HK-2 (cell line): ENCODE results near the gene SUDS3.
"Not testable (repeated sequence)": the region's sequence is repeated elsewhere in the genome, so short reads cannot be mapped to it uniquely, and the experiment has no call there.

Experiments used
- DNase-seq: peaks from one replicate; pipeline ENCODE4 v3.0.0-alpha.2; 2018; ENCODE audit not compliant: unreplicated experiment

The SUDS3 gene

GRCh38 chr12:118397708-118398440 is 21.5 kb downstream of the SUDS3 start:
- DNase-seq: no peak

GRCh38 chr12:118398524-118398923 is 22.2 kb downstream of the SUDS3 start:
- no peak for DNase-seq

GRCh38 chr12:118398940-118399339 is 22.6 kb downstream of the SUDS3 start:
- no peak for DNase-seq

- DNase-seq: peak; percentile 12
Observed at GRCh38 chr12:118402251-118402650, 25.9 kb downstream of the SUDS3 start.

GRCh38 chr12:118404876-118405521 is 28.6 kb downstream of the SUDS3 start:
- peak; percentile 11 for DNase-seq

- not testable (repeated sequence) for DNase-seq
Observed at GRCh38 chr12:118408241-118408640, 31.9 kb downstream of the SUDS3 start.

GRCh38 chr12:118409834-118410233 is 33.5 kb downstream of the SUDS3 start:
- DNase-seq: no peak

- DNase-seq: no peak
Observed at GRCh38 chr12:118417942-118418341, 41.6 kb downstream of the SUDS3 start.

GRCh38 chr12:118418385-118419057 is 42.2 kb downstream of the SUDS3 start:
- DNase-seq: no peak

- no peak for DNase-seq
Observed at GRCh38 chr12:118420673-118421072, 44.3 kb downstream of the SUDS3 start.

- no peak for DNase-seq
Observed at GRCh38 chr12:118424884-118425283, 48.5 kb downstream of the SUDS3 start.

- DNase-seq: no peak
Observed at GRCh38 chr12:118425364-118425763, 49.0 kb downstream of the SUDS3 start.

GRCh38 chr12:118427819-118428218 is 51.5 kb downstream of the SUDS3 start:
- no peak for DNase-seq

GRCh38 chr12:118428643-118429042 is 52.3 kb downstream of the SUDS3 start:
- no peak for DNase-seq

- DNase-seq: no peak
Observed at GRCh38 chr12:118429688-118430383, 53.5 kb downstream of the SUDS3 start.

- DNase-seq: no peak
Observed at GRCh38 chr12:118430516-118430915, 54.2 kb downstream of the SUDS3 start.

GRCh38 chr12:118432812-118433545 is 56.6 kb downstream of the SUDS3 start:
- no peak for DNase-seq

- no peak for DNase-seq
Observed at GRCh38 chr12:118436002-118436730, 59.8 kb downstream of the SUDS3 start.

- no peak for DNase-seq
Observed at GRCh38 chr12:118436986-118437385, 60.6 kb downstream of the SUDS3 start.

GRCh38 chr12:118439068-118439467 is 62.7 kb downstream of the SUDS3 start:
- no peak for DNase-seq

GRCh38 chr12:118446247-118446646 is 69.9 kb downstream of the SUDS3 start:
- DNase-seq: no peak
